Smooth muscle cell of bladder (primary cell): ENCODE measurements around the gene RABL6. TPM values are rescaled to one million over a fixed set of nuclear protein-coding genes. Genes with fewer than 3 reads are reported as not detected.

ENCODE experiments used
- total RNA-seq: library from RNA; depleted of rRNA; stranded (reverse); fragments of >200 nt; gene quantifications from 2 replicates; pipeline ENCODE4 v1.2.3, GENCODE V29; 2014

RABL6 gene, protein sequence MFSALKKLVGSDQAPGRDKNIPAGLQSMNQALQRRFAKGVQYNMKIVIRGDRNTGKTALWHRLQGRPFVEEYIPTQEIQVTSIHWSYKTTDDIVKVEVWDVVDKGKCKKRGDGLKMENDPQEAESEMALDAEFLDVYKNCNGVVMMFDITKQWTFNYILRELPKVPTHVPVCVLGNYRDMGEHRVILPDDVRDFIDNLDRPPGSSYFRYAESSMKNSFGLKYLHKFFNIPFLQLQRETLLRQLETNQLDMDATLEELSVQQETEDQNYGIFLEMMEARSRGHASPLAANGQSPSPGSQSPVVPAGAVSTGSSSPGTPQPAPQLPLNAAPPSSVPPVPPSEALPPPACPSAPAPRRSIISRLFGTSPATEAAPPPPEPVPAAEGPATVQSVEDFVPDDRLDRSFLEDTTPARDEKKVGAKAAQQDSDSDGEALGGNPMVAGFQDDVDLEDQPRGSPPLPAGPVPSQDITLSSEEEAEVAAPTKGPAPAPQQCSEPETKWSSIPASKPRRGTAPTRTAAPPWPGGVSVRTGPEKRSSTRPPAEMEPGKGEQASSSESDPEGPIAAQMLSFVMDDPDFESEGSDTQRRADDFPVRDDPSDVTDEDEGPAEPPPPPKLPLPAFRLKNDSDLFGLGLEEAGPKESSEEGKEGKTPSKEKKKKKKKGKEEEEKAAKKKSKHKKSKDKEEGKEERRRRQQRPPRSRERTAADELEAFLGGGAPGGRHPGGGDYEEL
- 55.6 and 61.1 TPM in 2 replicates for total RNA-seq

DNA sequence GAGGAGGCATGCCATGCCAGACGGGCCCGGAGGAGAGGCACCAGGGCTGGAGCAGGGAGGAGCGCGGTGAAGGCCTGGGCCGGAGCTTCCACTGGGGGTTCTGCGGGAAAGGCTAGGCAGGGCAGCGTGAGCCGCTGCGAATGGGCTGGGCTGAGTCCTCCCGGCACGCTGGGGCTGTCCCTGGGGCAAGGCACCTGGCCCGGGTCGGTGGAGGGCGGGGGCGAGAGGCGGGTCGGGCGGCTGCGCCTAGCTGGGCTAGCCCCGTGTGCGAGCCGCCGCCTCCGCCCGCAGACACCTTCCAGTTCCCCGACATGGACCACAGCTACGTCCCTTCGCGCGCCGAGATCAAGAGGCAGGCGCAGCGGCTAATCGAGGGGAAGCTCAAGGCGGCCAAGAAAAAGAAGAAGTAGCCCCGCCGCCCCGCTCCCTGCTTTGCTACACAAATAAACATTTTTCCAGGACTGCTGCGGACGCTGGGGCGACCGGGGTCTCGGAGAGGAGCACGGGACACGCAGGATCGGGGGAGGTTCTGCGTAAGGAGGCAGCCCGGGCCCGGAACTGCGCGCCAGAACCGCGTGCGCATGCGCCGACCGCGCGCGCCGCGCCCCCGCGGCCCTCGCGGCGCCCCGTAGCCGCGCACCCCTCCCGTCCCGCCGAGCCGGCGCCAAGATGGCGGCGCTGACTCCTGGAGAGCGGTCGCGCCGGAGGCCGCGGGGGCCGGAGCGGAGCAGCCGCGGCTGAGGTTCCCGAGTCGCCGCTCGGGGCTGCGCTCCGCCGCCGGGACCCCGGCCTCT, at the start of gene RABL6:
Gene RABL6 (plus strand): TSS at position 668 of the 794 bp plus-strand sequence. CDS start 249 bp downstream, outside the sequence.

DNA sequence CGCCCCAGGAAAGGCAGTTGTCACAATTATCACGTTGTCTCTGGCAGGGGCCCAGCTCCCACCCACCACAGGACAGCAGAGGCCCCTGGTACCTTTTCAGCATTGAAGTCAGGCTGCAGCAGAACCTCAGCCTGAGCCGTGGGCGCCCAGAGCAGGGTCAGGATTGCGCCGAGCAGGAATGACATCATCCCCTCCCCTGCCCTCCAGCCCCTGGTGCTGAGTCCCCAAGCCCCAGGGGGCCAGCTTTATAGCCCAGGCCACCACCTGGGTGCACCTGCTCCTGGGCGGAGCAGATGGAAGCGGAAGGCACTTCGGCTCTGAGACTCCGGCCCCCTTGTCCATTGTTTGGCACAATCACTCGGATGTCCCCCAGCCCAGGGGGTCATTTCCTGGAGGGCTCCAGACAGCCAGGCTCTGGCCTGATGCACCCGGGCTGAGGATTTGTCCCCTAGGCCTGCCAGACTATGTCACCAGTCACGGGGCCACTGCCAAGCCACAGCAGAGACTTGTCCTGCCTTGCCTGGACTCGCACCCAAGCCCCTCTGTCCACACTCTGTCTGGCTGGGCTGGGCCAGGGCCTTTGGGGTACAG, 43.4 kb upstream of the RABL6 start, which contains the start of gene LCN15:
Gene LCN15 (minus strand): TSS at position 218 of the 591 bp plus-strand sequence. CDS start 30 bp downstream, at position 188.

DNA sequence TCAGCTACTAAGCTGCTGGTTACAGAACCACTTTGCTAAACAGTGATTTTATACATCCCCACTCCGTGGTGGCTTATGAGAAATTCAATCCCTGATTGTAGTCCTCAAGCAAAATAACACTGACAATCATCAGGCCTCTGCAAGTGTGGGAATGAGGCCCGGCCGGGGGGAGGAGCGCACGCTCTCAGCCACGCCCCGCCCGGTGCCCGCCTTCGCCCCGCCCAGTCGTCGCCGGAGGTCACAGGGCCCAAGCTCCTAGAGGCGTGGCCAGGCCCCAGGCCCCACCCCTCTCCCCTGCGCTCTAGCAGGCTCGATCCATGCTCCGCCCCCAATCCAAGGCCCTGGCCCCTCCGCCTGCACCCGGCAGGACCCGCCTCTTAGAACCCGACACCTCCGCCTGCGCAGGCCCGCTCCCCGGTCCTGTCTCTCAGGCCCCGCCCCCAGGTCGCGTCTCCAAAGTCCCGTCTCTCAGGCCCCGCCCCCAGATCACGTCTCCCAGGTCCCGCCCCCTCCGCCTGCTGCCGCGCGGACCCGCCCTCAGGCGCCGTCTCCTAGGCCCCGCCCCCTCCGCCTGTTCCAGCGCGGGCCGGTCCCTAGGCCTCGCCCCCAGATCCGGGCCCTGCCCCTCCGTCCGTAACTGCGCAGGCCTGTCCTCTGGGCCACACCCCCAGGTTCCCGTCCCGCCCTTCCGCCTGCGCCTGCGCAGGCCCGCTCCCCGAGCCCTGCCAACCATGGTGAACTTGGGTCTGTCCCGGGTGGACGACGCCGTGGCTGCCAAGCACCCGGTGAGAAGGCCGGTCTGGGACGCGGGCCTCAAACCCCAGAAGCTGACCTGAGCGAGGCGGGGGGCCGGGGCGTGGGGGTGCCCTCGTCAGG, 16.9 kb upstream of the RABL6 start, which contains the start of gene TMEM141:
Gene TMEM141 (plus strand): TSS at position 705 of the 876 bp plus-strand sequence. CDS start 27 bp downstream, at position 732.

DNA sequence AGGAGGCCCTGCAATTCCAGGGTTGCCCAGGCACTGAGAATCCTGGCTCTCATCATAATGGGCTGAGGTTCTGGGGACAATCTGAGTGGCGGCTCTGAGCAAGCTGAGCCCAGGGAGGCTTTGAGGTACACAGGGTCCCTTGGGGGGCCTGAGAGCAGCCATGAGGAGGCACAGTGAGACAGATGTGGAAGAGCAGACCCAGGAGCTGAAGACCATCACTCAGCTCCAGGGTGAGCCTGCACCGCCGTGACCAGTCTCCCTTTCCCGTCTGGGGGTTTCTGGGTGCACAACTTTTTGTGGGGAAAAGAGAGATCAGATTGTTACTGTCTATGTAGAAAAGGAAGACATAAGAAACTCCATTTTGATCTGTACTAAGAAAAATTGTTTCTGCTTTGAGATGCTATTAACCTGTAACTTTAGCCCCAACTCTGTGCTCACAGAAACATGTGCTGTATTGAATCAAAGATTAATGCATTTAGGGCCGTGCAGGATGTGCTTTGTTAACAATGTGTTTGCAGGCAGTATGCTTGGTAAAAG, 11.4 kb upstream of the RABL6 start, which contains the start of gene CCDC183:
Gene CCDC183 (plus strand): TSS at position 101 of the 537 bp plus-strand sequence. CDS start 60 bp downstream, at position 161.

DNA sequence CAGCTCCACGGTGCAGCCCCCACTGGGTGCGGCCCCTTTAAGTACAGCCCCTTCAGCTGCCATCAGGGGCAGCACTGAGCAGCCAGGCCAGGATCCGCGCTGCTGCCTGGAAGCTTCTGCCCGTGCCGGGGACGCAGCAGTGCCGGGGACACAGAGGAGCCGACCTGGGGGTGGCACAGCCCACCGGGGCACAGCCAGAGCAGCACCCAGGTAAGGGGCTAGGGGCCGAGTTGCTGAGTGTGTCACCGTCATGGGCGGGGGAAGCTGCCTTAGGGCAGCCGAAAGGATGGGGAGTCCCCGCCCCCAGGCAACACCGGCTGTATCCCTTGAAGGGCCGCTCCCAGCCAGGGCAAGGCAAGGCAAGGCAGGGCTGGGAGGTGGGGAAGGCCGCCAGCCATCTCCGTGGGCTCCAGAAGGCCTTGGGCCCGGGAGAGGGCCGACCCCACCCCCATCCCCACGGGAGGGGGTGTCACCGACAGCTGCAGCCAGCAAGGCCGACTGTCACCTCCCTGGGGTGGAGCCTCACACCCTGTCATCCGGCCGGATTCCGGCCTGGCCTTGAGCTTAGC, 34.7 kb downstream of the RABL6 start, which contains the start of gene AJM1:
Gene AJM1 (plus strand): TSS at position 99 of the 569 bp plus-strand sequence. CDS start 1,937 bp downstream, outside the sequence.

DNA sequence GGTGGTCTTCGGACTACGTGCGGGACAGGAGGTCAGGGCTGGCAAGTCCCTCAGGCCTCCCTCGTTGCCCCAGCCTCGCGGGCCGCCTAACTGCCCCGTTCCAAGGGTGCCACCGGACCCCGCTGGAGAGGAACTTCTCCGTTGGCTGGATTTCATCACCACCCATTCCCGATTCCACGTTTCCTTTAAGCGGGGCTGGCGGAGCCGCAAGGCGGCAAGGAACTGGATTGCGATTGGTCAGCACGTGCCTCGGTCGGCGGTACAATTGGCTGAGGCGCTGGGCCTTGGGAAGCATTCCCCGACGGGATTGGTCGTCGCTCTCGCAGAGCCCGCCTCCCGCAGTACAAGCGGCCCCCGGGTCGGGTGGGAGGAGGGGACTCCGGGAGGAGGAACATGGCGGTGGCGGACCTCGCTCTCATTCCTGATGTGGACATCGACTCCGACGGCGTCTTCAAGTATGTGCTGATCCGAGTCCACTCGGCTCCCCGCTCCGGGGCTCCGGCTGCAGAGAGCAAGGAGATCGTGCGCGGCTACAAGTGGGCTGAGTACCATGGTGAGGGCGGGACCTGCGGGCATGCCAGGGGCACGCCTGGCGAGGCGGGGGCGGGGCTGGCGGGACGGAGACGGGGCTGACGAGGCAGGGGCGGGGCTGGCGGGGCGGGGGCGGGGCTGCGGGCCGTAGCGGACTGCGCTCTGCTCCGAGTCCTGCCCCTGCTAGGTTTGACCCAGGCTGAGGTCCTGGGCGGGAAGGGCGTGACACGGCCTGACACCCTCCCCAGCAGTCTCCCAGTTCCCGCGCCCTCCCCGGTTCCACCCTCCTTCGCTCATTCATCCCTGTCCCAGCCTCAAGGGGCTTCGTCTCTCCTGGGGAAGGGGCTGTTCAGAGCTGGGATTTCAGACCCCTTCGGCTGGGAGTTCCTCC, 41.6 kb downstream of the RABL6 start, which contains the start of gene PHPT1:
Gene PHPT1 (plus strand): TSS at position 372 of the 922 bp plus-strand sequence. CDS start 22 bp downstream, at position 394.

DNA sequence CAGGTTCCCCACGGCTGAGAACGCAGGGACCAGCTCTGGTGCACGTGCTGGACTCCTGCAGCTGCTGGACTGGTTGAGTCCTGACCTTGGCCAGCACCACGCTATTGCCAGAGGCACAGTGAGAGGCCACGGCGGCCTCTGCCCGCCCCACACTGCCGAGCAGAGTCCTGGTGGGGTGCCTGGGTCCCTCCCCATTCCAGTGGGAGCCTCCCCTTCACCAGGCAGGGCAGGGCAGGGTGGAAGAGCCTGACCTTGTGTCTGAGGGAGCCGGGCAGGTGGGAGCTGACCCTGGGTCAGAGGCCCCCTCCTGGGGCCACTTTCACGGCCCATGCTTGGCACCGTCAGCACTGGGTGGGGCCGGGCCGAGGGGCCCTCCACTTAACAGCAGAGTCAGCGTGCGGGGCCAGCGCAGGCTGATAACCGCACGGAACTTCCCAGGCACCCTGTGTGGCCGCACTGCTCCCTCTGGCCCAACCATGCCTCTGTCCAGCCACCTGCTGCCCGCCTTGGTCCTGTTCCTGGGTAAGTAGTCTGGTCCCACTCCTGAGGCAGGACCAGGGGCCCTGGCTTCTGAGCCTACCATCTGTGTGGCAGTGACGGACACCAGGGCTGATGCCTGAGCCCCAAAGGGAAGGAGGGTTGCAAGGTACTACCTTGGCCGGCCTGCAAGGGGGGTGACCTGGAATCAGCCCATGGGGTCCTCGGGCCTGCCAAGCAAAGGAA, 44.4 kb downstream of the RABL6 start, which contains the start of gene MAMDC4:
Gene MAMDC4 (plus strand): TSS at position 406 of the 723 bp plus-strand sequence. CDS start 71 bp downstream, at position 477.

DNA sequence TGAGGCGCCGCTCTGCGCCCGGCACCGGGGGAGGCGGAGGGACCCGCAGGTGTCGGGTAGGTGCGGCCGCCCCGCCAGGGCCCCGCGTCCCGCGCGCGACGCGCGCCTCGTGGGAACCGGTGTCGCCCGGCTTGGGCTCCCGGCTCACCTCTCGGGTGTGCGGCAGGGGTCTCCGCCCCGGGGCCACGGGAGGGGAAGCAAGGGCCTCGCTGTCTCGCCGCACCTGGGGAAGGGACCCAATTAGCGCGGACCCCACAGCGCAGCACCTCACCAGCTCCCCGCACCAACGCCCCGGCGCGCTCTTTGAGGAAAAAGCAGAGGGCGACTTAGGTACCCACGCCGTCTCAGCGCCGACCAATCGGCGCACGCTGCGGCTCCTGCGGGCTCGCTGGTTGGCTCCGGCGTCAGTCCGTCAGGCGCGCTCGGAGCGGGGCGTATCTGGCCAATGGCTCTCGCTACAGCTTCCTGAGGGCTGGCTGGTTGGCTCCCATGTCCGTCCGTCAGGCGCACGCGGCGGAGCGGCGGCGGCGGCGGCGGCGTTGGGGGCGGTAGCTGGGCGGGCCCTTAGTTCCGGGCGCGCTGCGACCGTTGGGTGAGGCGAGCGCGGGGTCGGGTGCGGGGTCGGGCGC, 78.3 kb downstream of the RABL6 start, which contains the start of gene TRAF2:
Gene TRAF2 (plus strand): TSS at position 567 of the 629 bp plus-strand sequence. CDS start 12,225 bp downstream, outside the sequence.

Other genes starting within 250 kb of the RABL6 start
- gene EGFL7, start 145.0 kb upstream of the RABL6 start, total RNA-seq, result 10.5 and 15.6 TPM in 2 replicates
- 42.0 and 46.8 TPM in 2 replicates for gene AGPAT2, start 120.5 kb upstream of the RABL6 start, total RNA-seq
- gene DIPK1B, start 95.4 kb upstream of the RABL6 start, total RNA-seq, result 1.00 and 1.0 TPM in 2 replicates
- not detected in 2 replicates for gene LCN10, start 65.0 kb upstream of the RABL6 start, total RNA-seq
- not detected in 2 replicates for gene LCN6, start 59.4 kb upstream of the RABL6 start, total RNA-seq
- gene LCN8, start 49.7 kb upstream of the RABL6 start, total RNA-seq, result not detected in 2 replicates
- not detected in 2 replicates for gene LCN15, start 43.4 kb upstream of the RABL6 start, total RNA-seq
- 57.2 and 57.3 TPM in 2 replicates for gene TMEM141, start 16.6 kb upstream of the RABL6 start, total RNA-seq
- gene CCDC183, start 11.6 kb upstream of the RABL6 start, total RNA-seq, result 0.28 and 0.46 TPM in 2 replicates
- gene AJM1, start 34.5 kb downstream of the RABL6 start, total RNA-seq, result 1.00 and 1.4 TPM in 2 replicates
- gene PHPT1, start 41.5 kb downstream of the RABL6 start, total RNA-seq, result 203 and 206 TPM in 2 replicates
- gene MAMDC4, start 44.4 kb downstream of the RABL6 start, total RNA-seq, result 0.85 and 2.2 TPM in 2 replicates
- gene EDF1, start 58.4 kb downstream of the RABL6 start, total RNA-seq, result 452 and 470 TPM in 2 replicates
- gene TRAF2, start 78.6 kb downstream of the RABL6 start, total RNA-seq, result 4.0 and 6.3 TPM in 2 replicates
- 116 and 152 TPM in 2 replicates for gene FBXW5, start 136.8 kb downstream of the RABL6 start, total RNA-seq
- gene C8G, start 137.3 kb downstream of the RABL6 start, total RNA-seq, result 0.14 TPM in 1 of 2 replicates, not detected in the other
- gene LCN12, start 144.3 kb downstream of the RABL6 start, total RNA-seq, result 0.28 TPM in 1 of 2 replicates, not detected in the other
- 2.3 and 14.1 TPM in 2 replicates for gene PTGDS, start 169.6 kb downstream of the RABL6 start, total RNA-seq
- gene LCNL1, start 175.0 kb downstream of the RABL6 start, total RNA-seq, result 0.57 and 3.4 TPM in 2 replicates
- gene PAXX, start 184.5 kb downstream of the RABL6 start, total RNA-seq, result 6.6 and 7.5 TPM in 2 replicates
- 5.0 and 7.8 TPM in 2 replicates for gene CLIC3, start 188.6 kb downstream of the RABL6 start, total RNA-seq
- gene ABCA2, start 220.3 kb downstream of the RABL6 start, total RNA-seq, result 11.9 and 20.0 TPM in 2 replicates
- gene FUT7, start 224.1 kb downstream of the RABL6 start, total RNA-seq, result not detected in 2 replicates
- 12.1 and 18.4 TPM in 2 replicates for gene NPDC1, start 238.2 kb downstream of the RABL6 start, total RNA-seq
- not detected in 2 replicates for gene ENTPD2, start 246.1 kb downstream of the RABL6 start, total RNA-seq